Epithelial cell of esophagus (primary cell): ENCODE measurements around the gene RENBP.

ENCODE experiments used
- DNase-seq: peaks from one replicate; pipeline ENCODE4 v3.0.0; 2010; ENCODE audit warnings: low read depth
- H3K4me3 ChIP-seq: 2 replicates; pipeline ENCODE4 v1.5.1; 2011; ENCODE audit warnings: mild to moderate bottlenecking, low read length, control low read depth
- TF ChIP-seq, protein P1 (sequence below): IDR thresholded peaks from 2 replicates; pipeline ENCODE4 v1.5.1; 2011; ENCODE audit warnings: low read depth, mild to moderate bottlenecking, low read length, control low read depth, inconsistent platforms; ENCODE audit not compliant: insufficient read depth; ENCODE audit errors: missing control alignments

RENBP gene

GRCh38 chrX:153944140-153944799, at the start of gene RENBP:
Gene RENBP (minus strand): TSS chrX:153944643. CDS start chrX:153944610, 33 bp downstream.
- no peak for DNase-seq
- TF ChIP-seq, protein P1, sequence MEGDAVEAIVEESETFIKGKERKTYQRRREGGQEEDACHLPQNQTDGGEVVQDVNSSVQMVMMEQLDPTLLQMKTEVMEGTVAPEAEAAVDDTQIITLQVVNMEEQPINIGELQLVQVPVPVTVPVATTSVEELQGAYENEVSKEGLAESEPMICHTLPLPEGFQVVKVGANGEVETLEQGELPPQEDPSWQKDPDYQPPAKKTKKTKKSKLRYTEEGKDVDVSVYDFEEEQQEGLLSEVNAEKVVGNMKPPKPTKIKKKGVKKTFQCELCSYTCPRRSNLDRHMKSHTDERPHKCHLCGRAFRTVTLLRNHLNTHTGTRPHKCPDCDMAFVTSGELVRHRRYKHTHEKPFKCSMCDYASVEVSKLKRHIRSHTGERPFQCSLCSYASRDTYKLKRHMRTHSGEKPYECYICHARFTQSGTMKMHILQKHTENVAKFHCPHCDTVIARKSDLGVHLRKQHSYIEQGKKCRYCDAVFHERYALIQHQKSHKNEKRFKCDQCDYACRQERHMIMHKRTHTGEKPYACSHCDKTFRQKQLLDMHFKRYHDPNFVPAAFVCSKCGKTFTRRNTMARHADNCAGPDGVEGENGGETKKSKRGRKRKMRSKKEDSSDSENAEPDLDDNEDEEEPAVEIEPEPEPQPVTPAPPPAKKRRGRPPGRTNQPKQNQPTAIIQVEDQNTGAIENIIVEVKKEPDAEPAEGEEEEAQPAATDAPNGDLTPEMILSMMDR: no peak
- H3K4me3 ChIP-seq: no peak within 1 kb of the TSS

DNA sequence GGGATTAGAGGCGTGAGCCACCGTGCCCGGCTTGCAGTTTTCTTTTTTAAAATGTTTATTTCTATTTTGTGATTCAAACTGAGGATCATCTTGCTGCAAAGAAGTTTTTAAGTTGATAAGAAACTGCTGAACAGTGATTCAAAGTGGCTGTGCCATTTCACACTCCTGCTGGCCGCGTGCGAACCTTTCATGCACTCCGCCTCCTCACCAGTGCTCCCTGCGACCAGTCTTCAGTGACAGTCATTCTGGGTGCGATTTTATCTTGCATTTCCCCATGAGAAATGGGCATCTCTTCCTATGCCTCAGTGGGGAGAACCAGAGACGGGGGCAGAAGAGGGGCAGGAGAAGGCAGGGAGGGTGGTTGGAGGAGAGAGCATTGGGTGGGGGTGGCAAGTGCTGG, 49.5 kb upstream of the RENBP start:
- DNase-seq: no peak
- TF ChIP-seq, protein P1: no peak

DNA sequence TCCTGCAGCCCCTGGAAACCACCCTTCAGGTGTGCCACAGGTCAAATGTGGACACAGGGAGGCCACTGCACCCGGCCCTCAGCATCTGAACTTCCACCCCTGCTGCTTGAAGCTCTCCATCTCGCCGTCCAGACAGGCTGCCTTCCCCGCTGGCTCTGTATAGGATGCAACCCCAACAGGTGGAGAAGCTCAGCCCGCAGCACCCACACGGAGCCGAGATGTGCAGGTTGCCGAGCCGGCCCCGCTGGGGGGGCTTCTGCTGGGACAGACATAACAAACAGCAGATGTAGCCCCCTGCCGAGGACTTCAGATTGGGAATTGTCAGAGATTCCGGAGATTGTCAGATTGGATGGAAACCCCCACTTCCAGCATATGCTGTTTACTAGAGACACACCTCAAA, 48.6 kb upstream of the RENBP start:
- no peak for DNase-seq
- TF ChIP-seq, protein P1: no peak

More for the DNA sequence above, 49.5 kb upstream of the RENBP start:
- H3K4me3 ChIP-seq: no peak overlapping the region

GRCh38 chrX:153992180-153992579, 47.7 kb upstream of the RENBP start:
- TF ChIP-seq, protein P1: no peak
- no peak for DNase-seq

More for the DNA sequence above, 48.6 kb upstream of the RENBP start:
- no peak overlapping the region for H3K4me3 ChIP-seq

DNA sequence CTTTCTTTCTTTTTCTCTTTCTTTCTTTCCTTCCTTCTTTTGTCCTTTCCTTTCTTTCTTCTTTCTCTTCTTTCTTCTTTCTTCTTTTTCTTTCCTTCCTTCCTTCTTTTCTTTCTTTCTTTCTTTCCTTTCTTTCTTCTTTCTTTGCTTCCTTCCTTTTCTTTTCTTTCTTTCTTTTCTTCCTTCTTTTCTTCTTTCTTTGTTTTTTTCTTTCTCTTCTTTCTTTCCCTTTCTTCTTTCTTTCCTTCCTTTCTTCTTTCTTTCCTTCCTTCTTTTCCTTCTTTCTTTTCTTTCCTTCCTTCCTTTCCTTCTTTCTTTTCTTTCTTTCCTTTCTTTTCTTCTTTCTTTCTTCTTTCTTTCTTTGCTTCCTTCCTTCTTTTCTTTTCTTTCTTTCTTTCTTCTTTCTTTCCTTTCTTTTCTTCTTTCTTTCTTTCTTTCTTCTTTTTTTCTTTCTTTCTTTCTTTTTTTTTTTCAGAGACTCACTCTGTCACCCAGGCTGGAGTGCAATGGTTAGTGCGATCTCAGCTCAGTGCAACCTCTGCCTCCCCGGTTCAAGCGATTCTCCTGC, 46.7 kb upstream of the RENBP start:
- TF ChIP-seq, protein P1: no peak
- DNase-seq: no peak
- H3K4me3 ChIP-seq: no peak overlapping the region

More at GRCh38 chrX:153992180-153992579, 47.7 kb upstream of the RENBP start:
- no peak overlapping the region for H3K4me3 ChIP-seq

DNA sequence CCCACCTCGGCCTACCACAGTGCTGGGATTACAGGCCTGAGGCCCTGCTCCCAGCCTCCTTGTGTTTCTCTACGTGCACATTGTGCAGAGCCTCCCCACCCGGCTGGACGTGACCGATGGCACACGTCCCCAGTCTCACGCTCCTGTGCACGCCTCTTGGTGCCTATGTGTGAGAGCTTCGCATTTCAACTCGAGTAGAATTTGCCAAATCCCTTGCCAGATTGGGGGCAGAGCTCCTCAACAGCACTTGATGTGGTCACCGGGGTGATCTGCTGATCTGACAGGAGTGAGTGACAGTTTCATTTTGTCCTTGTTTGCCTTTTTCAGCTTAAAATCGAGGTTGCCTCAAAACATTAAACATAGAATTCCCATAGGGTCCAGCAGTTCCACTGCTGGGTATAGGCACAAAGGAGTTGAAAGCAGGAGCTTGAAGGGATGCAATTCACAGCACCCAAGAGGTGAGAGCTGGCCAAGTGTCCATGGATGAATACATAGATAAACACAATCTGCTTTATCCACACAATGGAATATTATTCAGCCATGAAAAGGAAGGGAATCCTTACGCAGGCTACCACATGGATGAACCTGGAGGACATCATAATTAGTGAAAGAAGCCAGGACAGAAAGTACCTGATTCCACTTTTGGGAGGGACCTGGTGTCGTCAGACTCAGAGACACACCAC, 45.7 kb upstream of the RENBP start:
- no peak overlapping the region for H3K4me3 ChIP-seq
- DNase-seq: no peak
- TF ChIP-seq, protein P1: no peak
